Measurements from ENCODE around the gene CIB2. TPM values are rescaled to one million over a fixed set of nuclear protein-coding genes. Genes with fewer than 3 reads are reported as not detected.

The CIB2 gene
- total RNA-seq, 1 experiment from 2014 or later: 43.2 TPM

DNA sequence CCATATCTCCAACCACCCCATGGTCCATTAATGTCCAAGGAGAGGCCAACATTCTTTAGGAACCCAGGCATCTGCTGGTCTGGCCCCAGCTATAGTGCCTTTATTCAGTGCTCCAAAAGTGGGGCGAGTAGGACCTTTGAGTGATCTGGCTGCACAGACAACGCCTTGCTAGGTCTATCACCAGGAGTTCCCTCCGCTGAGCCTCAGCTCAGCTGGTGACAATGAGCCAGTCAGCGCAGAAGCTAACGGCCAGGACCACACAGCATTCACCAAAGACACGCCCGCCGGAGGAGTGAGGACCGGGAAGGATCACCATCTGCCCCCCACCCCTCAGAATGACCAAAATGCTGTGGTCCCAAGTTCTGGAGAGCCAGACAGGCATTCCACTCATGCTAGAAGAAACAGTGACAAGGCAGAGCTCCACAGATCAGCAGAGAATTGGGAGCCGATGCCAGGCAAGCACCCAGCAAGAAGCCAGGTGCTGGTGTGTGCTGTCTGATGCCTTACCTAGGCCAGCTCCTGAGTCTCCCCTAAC, 72.8 kb downstream of the CIB2 start:
- H3K4me1 ChIP-seq (ENCODE audit: insufficient read depth, low read length): no peaks in the 10 kb centered on the region

More for the DNA sequence above, 72.8 kb downstream of the CIB2 start:
- no peak overlapping the region for H3K27ac ChIP-seq (ENCODE audit: insufficient read length, low read depth, low read length)
- no peak overlapping the region for H2BK120ac ChIP-seq (ENCODE audit: low read depth, low read length, poor library complexity, severe bottlenecking)
- H2BK5ac ChIP-seq (ENCODE audit: insufficient read length, low read length): no peak overlapping the region
- H3K79me1 ChIP-seq (ENCODE audit: insufficient read depth, low read depth, low read length, poor library complexity, severe bottlenecking): no peaks in the 10 kb centered on the region
- H4K8ac ChIP-seq (replicated peaks; ENCODE audit: insufficient read length, low read depth, low read length): no peak overlapping the region
- no peak overlapping the region; the same call in 1 of the 2 replicates for H3K14ac ChIP-seq (ENCODE audit: insufficient read depth, low read length)
- H3T11ph ChIP-seq (ENCODE audit: low read length): no peak overlapping the region
- no peak overlapping the region for H3K18ac ChIP-seq (ENCODE audit: insufficient read length, low read depth, low read length)
- no peaks in the 10 kb centered on the region for H3K79me2 ChIP-seq (ENCODE audit: insufficient read depth, low read length)
- H3K23me2 ChIP-seq (ENCODE audit: insufficient read length, low read depth, low read length, poor library complexity, severe bottlenecking): no peaks in the 10 kb centered on the region
- no peak overlapping the region for H3K56ac ChIP-seq (ENCODE audit: insufficient read length, low read depth, low read length)
- no peak overlapping the region for H2AK5ac ChIP-seq (ENCODE audit: insufficient read length, low read length)
- H4K20me1 ChIP-seq (ENCODE audit: control insufficient read depth, insufficient read depth, insufficient read length): no peaks in the 10 kb centered on the region
- H4K5ac ChIP-seq (ENCODE audit: insufficient read length, low read depth, low read length): no peak overlapping the region
- H3K27ac Mint-ChIP-seq: no peak overlapping the region
- H2BK15ac ChIP-seq (ENCODE audit: low read depth, low read length): no peak overlapping the region
- no peaks in the 10 kb centered on the region for H3K27me3 ChIP-seq (ENCODE audit: insufficient read depth, low read length)
- no peaks in the 10 kb centered on the region for H3K9me3 ChIP-seq (ENCODE audit: control insufficient read depth, low read depth, low read length)
- H2BK12ac ChIP-seq (ENCODE audit: insufficient read length, low read depth, low read length): no peak overlapping the region
- H3K4ac ChIP-seq (ENCODE audit: low read depth, low read length): no peak overlapping the region
- no peak overlapping the region for H2BK20ac ChIP-seq (ENCODE audit: low read depth, low read length, poor library complexity, severe bottlenecking)
- WGBS (ENCODE audit: extremely low coverage, insufficient read length, low lambda C conversion rate): no CpG with 5 or more reads among the region's 10 CpGs
- no peak overlapping the region for H3K4me2 ChIP-seq (ENCODE audit: insufficient read depth, insufficient read length, low read length)
- no peak overlapping the region; a peak in 1 of 5 replicates for H3K4me3 Mint-ChIP-seq
- no peaks in the 10 kb centered on the region for H3K36me3 Mint-ChIP-seq (ENCODE audit: insufficient read depth in 1 of 3, low read depth in 3 of 3)
- H4K91ac ChIP-seq (ENCODE audit: insufficient read length, low read depth, low read length): no peak overlapping the region
- TF ChIP-seq, protein P1, sequence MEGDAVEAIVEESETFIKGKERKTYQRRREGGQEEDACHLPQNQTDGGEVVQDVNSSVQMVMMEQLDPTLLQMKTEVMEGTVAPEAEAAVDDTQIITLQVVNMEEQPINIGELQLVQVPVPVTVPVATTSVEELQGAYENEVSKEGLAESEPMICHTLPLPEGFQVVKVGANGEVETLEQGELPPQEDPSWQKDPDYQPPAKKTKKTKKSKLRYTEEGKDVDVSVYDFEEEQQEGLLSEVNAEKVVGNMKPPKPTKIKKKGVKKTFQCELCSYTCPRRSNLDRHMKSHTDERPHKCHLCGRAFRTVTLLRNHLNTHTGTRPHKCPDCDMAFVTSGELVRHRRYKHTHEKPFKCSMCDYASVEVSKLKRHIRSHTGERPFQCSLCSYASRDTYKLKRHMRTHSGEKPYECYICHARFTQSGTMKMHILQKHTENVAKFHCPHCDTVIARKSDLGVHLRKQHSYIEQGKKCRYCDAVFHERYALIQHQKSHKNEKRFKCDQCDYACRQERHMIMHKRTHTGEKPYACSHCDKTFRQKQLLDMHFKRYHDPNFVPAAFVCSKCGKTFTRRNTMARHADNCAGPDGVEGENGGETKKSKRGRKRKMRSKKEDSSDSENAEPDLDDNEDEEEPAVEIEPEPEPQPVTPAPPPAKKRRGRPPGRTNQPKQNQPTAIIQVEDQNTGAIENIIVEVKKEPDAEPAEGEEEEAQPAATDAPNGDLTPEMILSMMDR (conservative IDR thresholded peaks at IDR 0.05): no peak
- H3K9me3 Mint-ChIP-seq: no peaks in the 10 kb centered on the region
- H2AFZ ChIP-seq (ENCODE audit: low read length): no peak overlapping the region
- H3K23ac ChIP-seq (ENCODE audit: insufficient read length, low read depth, low read length): no peak overlapping the region
- no peak overlapping the region for H3K9ac ChIP-seq (ENCODE audit: extremely low read depth, insufficient read length, low read length)
- peaks cover 18 to 19% of the 10 kb centered on the region in 2 experiments for H3K4me1 Mint-ChIP-seq
- no peak for DNase-seq
- H3K27me3 Mint-ChIP-seq (ENCODE audit: low read depth): no peaks in the 10 kb centered on the region
